Left renal pelvis (tissue), 4 donors: ENCODE measurements around the gene RPTN. TPM values are rescaled to one million over a fixed set of nuclear protein-coding genes. Genes with fewer than 3 reads are reported as not detected.

Source experiments
- DNase-seq, 4 donors: peaks; one replicate each; pipeline ENCODE4 v3.0.0-alpha.2; 2013; ENCODE audit warnings: low read depth in 4 of 4, low spot score in 3 of 4
- polyA plus RNA-seq, 4 donors: library from polyadenylated mRNA; unstranded; fragments of 120-200 nt; gene quantifications; one replicate each; pipeline ENCODE4 v1.2.1, GENCODE V29; 2013; ENCODE audit not compliant: insufficient read length in 4 of 4

Gene RPTN, protein sequence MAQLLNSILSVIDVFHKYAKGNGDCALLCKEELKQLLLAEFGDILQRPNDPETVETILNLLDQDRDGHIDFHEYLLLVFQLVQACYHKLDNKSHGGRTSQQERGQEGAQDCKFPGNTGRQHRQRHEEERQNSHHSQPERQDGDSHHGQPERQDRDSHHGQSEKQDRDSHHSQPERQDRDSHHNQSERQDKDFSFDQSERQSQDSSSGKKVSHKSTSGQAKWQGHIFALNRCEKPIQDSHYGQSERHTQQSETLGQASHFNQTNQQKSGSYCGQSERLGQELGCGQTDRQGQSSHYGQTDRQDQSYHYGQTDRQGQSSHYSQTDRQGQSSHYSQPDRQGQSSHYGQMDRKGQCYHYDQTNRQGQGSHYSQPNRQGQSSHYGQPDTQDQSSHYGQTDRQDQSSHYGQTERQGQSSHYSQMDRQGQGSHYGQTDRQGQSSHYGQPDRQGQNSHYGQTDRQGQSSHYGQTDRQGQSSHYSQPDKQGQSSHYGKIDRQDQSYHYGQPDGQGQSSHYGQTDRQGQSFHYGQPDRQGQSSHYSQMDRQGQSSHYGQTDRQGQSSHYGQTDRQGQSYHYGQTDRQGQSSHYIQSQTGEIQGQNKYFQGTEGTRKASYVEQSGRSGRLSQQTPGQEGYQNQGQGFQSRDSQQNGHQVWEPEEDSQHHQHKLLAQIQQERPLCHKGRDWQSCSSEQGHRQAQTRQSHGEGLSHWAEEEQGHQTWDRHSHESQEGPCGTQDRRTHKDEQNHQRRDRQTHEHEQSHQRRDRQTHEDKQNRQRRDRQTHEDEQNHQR
- polyA plus RNA-seq, result not detected

DNA sequence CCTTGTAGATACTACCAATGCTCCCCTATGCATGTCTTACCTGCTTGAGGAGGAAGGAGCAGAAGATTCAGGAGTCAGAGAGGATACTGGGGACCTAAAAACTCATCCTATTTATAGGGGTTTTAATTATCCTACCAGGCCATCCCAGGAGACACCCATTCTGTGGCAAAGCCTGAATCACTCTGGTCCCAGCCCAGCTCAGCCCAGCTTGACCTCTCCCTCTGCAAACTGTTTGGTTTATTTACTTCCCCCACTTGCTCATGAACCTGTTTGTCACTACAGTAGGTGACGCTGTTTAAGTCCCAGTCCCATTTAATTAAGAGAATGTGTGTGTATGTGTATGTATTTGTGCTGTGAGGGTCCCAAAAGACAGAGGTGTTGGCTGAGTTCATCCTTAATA lies at the start of gene RPTN:
RPTN (minus strand) TSS at position 85 of the 400 bp plus-strand sequence. CDS start 1,339 bp downstream, outside the sequence.
- DNase-seq, result no peak

DNA sequence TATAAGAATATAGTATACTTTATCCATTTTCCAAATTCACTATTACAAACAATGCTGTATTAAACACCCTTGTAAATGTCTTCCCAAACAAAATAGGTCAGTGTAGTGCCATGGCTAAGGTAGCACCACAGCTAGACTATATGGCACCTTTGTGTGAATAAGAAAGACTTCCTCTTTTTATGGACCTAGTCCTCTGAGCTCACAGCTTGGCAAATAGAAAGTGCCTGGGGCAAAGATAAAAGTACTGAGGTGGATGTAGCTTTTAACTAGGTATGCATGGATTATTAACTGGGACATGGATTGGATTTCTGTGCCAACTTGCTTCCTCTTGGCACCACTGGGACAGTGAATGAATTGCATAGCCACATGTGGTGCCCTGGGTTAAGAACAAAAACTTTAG lies 40.0 kb upstream of the RPTN start:
- DNase-seq, result no peak

DNA sequence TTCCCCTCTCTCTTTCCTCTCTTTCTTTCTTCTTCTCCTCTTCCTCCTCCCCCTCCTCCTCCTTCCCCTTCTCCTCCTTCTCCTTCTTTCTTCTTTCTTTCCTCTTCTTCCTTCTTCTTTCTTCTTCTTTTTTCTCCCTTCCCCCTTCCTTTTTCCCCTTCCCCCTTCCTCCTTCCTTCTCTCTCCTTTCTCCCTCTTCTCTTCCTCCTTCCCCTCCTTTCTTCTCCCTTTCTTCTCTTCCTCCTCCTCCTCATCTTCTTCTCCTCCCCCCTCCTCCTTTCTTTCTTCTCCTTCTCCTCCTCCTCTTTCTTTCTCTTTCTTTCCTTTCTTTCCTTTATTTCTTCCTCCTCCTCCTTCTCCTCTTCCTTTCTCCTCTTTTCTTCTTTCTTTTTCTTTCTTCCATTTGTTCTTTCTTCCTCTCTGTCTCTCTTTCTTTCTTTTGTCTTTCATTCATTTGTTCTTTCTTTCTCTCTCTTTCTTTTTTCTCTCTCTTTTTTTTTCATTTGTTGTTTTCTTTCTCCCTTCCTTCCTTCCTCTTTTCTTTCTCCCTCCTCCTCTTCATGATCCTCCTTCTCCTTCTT lies 38.4 kb upstream of the RPTN start:
- DNase-seq, result no peak

DNA sequence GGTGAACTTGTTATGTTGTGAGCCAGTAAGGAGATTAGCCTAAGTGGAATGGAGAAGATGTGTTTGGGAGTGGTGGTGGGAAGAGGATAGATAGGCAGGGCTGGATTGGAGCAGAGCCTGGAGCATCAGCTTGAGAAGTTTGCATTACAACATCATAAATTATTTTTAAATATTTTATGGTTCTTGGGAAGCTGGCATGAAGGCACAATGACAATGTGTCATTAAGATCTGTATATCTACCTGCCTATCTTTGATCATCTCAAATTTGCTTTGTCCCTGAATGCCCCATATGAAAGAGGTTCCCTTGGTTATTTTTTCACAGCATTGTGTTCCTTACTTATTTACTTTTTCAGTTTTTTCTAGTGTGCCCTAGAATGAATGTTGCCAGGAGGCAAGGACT lies 32.7 kb upstream of the RPTN start:
- DNase-seq, result no peak

DNA sequence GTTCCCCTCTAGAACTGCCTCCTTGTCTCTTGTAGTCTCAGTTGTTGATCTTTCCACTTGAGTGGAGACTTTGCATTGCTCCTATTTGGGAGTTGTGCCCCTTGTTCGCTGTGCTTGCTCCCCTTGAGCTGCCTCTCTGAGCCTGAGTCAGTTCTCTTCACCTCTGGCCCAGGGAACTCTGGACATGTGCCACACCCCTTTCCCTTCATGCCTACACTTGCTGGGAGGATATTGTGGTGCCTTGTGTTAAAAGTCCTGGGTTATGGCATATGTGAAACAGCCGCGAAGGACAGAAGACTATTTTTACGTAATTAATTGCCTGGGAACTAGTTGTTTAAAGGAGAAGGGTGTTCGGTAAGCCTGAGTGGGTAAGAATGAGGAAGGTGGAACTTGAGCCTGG lies 32.2 kb upstream of the RPTN start:
- DNase-seq, result no peak

DNA sequence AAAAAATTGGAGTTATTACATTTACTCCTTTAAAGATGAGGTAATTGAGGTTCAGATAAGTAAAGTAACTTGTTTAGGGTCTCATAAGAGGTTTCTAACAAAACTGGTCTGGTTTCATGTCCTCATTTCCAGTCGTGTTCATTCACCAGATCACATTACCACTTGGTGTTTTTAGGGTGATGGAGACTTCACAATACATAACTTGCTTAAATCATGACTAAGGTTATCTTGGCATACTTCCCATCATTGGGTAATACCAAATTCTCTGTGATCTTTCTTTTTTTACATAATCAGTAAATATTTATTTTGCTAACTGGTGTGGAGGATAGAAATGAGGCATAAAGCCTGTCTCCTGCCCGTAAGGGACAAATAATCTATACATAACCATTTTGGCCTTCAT lies 31.6 kb upstream of the RPTN start:
- DNase-seq, result no peak

DNA sequence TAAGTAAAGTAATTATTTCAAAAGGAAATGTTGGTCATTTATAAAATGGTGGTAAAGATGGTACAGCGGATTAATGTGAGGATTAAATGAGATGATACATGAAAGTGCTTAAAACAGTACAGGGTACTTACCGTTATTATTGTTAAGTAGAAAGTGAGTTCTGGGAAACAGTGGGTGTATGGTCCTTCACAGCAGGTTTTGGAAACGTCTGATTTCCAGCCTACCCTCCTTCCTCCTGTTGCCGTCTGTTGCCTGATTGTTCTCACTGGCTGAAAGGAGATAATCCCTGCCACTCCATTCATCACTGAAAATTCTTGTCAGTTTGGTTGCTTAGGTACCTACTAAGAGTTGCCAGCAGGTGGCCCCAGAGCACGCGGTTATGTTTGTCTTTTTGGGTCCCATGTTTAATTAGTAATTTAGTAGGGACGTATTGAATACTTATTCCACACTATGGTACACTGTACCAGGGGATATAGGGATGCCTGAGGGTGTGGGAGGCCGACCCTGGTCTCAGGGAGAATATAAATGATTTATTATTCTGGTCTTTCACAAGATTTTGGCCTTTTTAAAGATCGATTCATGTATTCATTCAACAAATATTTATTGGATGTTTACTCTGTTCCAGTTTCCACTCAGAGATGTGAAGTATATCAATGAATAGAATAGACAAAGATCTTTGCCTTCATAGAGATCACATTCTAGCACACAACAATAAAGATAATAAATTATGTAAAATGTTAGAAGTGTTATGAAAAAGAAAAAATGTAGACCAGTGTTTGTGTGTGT lies 30.8 kb upstream of the RPTN start:
- peak in 3 of 4 donors; percentile 31 to 42 (median 37) for DNase-seq

DNA sequence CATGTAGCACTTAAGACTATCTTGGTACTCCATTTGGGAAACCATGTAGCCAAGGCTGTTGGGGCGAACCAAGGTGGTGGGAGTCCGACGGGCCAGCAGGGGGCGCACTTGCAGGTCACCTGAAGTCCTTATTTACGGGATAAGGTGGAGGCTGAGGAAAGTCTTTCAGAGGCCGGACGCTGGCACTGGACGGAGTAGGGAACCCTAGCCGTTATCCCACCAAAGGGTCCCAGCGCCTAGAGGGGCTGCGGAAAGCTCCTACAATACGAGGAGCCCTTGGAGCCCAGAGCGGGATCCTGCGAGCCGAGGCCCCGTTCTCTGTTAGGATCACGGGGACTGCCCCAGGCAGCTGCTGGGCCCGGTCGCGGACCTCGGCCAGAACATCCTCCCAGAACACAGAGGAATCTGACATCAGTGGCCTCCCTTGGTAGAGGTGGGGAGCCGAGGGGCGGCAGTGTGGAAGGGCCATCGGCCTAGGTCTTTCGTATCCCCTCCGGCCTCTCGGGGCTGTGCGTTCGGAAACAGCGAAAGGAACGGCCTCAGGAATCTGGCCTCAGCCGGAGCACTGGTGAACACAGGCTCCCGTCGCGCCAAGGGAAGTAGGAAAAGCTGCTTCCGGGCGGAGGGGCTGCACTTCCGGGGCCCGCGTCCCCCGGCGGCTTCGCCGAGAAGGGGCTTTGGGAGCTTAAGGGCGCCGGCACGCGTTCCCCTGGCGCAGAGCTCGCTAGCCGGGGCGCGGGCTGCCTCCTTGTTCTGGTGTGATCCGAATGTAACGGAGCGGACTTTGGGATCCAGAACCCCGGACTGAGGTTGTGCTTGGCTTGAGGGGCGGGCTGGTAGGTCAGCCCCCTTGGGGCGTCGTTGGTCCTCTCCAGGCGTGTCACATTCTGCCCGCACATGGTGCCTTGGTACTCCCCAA lies 29.9 kb upstream of the RPTN start:
- DNase-seq, result peak in 2 of 4 donors; percentile 32 to 52

DNA sequence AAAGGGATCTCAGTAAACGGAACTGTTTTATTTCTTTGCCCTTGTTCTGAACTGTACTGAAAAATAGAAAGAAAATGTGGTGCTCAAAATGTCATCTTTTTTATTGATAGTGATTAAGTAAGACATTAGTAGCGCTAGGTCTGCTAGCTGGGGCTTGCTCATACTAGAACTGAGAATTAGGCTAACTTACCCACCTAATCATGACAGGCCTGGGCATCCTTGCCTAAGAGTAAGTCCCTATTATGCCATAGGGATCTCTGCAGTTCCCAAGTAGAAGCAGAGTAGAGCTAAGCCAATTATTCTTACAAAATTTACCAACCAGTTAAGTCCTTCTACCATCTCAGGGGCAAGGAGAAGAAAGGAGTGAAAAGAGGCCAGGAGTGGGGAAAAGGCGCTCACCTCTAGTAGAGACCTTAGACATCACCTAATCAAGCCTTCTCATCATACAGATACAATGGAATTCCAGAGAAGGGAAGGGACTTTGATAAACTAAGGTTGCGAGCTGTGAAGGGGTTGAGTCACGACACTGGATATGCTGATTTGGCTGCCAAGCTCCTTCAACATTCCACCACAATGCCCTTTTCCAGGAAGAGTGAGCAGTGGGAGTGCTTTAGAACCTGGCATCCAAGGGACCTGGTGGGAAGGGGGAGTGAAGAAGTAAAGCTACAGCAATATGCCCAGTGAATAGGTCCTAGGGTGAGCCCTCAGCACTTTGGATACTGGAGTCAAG lies 27.7 kb upstream of the RPTN start:
- DNase-seq, result no peak

DNA sequence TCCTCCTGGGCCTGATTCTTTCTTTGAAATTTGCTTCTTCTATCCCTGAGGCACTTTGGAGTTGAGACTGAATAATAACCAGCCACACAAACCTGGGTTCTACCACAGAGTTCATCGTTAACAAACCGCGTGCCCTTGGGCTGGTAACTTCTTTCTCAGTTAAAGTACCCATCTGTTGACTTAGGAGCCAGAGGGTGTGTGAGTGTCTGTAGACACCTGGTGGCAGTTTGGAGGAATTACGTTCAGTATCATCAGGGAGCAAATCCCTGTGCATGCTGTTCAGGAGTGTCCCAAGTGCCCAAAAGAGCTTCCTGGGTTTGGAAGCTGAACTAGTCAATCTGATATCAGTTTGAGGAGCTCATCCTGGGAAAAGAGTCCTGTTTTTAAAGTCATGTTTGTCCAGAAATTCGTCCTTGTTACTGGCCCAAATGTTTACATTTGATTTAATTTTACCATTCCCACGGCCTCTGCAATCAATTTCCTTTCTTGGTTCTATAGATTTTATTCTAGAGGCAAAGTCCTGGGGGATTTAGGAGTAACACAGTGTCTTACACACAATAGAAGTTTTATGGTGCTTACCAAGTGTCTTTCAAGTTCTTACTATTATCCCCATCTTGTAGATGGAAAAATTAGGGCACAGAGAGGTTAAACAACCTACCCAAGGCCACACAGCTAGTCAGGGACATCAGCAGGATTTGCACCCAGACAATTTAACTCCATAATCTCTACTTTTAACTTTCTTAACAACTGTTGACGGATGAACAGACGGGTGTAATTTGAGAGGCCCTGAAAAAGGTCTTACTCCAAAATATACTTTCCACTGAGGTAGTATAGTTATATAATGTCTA lies 26.7 kb upstream of the RPTN start:
- DNase-seq, result peak in 1 of 4 donors; percentile 14

DNA sequence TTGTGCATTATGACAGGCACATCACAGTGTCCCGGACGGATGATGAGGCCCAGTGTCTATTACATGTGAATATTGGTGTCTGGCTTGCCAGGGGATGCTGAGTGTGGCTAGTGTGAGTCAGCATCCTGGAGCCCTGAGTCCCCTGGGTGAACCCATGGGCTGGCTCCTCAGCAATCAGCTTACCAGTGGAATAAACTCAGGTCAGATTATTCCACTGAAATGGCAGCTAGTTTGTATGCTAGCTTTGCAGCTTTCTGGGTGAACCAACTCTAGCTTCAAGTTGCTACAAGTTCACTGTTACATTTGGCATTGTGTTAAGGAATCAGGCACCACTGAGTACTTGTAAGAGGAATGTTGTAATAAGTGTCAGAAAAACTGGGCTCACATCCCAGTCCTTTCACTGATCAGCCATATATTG lies 23.9 kb upstream of the RPTN start:
- no peak for DNase-seq

DNA sequence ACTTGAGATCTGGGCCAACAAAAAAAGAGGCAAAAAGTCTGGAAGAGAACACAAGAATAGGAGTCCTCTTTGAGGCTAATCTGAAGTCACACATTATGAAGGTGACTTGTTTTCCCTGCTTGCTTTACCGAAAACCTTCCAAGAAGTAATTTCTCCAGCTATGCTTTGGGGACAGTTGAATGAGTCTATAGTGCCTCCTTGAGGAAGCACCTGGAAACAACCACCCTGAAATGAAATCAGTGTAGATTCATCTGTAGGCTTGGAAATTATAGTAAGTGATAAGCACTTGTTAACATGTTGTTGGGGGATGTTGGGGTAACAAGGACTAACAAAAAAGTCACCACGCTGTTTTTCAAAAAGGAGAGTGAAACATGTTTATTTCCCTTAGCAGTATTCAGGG lies 23.4 kb upstream of the RPTN start:
- DNase-seq, result no peak

DNA sequence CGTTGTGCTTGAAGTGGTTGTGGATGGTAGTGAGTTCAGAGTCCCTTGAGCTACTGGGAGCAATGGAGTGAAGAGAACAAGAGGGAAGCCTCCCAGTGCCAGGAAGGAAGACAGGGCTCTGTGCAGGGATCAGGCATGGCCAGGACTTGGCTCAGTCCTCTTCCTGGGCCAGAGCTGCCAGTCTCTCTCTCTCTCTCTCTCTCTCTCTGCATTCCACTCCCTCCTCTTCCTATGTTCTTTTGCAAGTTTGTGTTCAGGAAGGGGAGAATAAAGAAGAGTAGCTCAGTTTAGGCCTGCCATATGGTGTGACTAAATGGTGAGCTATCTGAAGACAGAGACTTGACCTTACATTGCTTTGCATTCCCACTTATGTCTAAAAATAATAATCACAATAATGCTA lies 20.5 kb upstream of the RPTN start:
- no peak for DNase-seq

DNA sequence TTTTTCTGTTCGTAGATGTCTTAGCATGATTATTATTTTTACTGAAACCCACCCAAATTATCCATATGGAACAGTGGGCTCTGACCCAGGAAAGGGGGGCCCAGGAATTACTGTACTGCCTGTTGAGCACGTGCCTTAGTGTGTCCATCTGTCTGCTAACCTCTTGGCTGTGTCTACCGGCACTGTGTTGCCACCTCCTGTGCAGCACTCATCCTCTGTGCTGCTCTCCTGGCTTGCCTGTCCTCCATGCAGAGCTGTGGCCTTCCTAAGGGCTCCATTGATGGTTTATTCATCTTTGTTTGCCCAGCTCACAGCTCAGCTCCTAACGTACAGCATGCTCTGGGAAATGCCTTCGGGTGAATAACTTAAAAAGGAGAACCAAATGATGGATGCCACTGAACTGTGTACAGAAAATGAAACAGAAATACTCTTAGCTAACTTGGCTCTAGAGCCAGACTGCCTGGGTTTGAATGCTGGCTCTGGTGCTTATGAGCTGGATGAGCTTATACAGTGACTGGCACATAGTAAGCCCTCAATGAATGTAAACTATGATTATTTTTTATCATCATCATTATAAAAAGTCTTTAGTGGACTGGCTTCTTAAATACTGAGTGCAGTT lies 11.4 kb upstream of the RPTN start:
- DNase-seq, result no peak

DNA sequence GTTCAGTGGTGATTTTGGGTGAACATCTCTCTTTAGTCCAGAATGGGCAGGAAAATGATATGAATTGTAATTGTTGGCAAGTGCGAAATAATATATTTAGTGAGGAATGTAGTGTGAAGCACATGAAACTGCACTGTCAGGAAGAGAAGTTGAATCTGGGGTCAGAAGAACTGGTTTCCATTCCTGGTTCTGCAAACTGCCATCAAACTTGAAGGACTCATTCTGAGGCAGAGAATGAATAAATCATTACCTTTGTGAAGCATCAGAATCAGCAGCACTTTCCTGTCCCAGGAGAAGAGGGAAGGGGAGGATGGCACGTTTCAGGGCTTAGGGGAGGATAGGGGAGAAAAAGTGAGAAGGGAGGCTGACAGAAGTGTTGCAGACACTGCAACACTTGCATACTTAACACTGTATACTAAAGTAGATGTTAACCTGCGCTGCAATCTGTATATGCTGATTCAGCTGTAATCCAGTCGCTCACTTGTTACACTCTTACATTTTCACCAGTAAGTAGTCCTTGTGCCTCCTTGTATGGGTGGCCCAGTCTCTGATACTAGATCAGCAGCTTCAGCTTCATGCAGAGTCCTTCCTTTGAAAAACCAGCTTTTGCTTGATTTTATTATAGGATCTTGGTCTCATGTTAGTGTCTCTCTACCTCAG lies 10.5 kb upstream of the RPTN start:
- no peak for DNase-seq

DNA sequence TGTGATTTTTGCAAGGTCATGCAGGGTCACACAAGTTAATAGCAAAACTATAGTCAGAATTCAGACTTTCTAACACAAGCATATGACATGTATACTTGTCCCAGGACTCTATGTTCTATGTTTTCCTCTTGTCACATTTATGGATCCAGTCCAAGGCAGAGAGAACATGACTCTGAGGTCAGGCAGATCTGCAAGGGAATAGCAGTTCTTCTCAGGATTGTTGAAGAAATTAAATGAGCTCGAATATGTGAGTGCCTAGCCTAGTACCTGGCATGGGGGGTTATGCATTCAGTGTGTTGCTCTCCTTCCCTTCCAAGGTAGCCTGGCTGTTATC lies 9.5 kb upstream of the RPTN start:
- DNase-seq, result no peak

DNA sequence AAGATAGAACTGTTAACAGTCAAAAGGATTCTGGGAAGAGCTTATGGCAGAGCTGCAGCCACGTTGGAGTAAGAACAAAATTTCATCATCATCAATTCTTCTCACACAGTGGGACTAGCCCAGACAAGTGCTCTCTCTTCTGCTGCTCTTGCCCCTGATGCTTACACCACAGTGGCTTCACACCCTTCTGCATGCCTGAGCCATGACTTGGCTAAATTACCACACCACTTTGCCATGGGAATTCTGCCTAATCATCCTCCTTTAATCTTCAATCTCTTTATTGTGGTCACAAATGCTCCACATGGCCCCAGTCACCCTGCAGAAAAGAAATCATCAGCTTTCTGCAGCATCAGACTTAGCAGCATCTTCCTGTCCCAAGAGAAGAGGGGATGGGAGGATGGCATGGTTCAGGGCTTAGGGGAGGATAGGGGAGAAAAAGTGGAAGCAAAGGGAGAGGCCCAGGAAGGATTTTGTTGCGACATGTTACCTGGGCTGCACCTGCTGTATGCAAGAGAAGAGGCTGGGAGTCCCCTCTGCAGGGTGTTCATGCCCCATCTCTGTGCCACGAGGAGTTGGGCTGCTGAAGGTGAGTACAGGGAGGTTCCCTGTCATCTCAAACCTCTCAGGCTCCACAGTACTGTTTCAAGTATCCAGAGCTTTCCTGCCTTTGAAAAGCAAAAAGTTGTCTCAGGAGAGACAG lies 9.0 kb upstream of the RPTN start:
- no peak for DNase-seq
